NCI-H2227 (cell line): ENCODE results near the gene ANKMY2.
"Not testable (repeated sequence)": the region's sequence is repeated elsewhere in the genome, so short reads cannot be mapped to it uniquely, and the experiment has no call there.

Experiments
- DNase-seq: peaks from one replicate; lab custom pipeline; 2025; ENCODE audit not compliant: unreplicated experiment; lab: John Stamatoyannopoulos, UW

The ANKMY2 gene

DNA sequence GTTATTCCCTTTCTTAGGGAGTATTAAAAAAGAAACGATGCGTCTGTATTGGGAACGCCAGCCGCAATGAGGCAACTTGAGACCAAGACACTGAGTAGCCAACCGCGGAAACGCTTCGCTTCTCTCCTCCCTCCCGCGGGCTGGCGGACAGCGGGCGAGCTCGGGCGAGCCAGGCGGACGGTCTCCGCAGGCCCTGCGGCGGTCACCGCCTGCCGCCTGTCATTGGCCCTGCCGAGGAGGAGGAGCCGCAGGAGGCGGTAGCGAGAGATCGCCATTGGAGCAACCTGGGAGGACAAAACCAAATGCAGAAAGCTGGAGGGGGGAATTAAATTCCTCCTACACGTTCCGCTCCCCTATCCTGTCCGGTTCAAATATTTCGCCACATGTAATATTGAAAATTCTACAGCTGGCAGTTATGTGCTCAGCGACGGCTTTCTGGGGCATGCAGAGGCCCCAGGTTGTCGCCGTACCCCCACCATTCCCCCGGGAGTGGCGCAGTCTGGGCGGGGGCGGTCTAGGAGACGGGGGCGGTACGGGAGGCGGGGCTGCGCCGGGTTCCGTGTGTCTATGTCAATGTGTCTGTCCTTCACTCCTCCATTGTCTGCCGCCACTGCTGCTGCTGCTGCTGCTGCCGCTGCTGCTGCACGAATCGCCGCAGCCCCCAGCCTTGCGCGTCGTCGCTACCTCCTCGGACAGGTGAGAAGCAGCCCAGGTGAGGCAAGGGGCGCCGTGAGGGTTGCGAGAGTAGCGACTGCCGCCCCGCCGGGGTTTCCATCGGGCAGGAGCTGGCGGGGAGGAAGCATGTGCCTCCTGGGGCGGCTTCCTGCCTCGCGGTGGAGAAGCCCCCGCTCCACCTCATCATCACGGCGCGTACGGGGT lies at the start of gene ANKMY2, which contains the start of gene BZW2:
ANKMY2 (minus strand) TSS at position 162 of the 879 bp plus-strand sequence. CDS start 181 bp downstream, outside the sequence.
BZW2 (plus strand) TSS at position 589 of the 879 bp plus-strand sequence. CDS start 19,263 bp downstream, outside the sequence.
- DNase-seq: peak; percentile 95

DNA sequence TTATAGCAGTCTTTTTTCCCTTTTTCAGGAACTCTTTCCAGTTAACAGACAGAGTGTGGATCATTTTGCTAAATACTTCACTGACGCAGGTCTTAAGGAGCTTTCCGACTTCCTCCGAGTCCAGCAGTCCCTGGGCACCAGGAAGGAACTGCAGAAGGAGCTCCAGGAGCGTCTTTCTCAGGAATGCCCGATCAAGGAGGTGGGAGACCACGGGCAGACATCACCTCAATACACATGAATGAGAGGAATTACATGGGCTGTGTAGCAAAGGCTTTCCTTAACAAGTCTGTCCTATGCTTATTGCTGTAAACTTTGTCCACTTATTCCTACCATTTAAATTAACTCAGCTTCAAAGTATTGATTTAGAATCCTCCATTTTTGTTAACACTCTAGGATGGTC lies 49.3 kb upstream of the ANKMY2 start:
- no peak for DNase-seq

DNA sequence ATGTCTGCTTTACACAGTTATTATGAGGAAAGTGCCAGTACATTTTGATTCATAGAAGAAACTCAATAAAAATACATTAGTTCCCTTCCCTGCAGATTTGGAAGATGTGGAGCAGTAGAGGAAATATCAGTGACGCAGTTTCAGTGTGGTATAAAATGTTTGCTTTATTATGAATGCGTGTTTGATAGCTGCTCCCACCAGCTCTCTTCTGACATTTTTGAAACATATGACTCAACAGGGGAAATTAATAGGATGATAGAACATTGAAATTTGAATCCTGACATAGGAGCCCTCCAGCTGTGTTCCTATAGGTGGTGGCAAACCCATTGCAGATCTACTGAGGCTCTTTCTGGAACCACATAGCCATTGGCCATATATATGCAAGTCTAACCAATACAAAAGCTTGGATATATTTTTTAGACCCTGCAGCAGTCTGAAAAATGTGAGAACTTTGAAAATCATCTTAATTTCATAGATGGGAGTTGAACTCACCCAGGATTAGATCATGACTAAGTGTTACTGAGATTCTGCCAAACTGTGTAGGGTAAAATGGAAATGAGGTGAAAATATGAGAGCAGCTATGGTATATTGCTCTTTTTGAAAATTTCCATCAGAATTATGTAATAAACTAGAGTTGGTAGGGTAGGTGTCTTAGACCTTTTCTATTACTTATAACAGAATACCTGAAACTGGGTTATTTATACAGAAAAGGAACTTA lies 48.2 kb upstream of the ANKMY2 start:
- DNase-seq: no peak

GRCh38 chr7:16691241-16691640 lies 45.7 kb upstream of the ANKMY2 start:
- no peak for DNase-seq

DNA sequence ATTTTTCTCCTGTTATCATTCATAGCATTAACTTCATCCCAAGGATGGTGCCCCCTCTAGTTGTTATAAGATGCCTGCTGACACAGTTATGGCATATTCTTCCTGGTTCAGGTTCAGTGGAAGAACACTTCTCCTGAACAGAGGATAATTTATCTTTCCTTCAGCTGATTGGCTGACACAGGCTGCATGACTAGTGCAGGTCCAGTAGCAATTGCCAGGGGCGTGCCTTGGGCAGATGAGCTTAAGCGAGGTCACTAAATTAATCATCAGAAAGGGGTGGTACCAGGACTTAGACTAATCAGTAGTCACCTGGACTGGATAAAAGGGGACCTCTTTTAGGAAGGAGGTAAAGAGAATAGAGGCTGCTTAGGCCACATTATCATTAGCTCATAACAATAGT lies 42.7 kb upstream of the ANKMY2 start:
- no peak for DNase-seq

DNA sequence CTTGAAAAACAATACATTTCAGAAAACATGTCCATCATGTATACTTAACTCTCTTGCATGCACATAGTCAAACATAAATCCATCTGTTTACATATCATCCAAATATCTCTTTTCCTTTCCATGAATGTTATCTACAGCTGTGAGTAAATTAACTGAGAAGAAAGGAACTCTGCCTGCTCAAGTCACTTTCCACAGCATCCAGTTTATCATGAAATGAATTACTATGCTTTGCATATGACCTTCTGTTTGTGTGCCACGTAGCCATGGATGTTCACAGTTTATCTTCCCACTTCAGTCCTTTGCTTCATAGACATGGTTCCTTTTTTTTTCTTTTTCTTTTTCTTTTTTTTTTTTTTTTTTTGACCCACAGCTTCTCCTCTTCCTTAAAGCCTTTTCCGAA lies 40.0 kb upstream of the ANKMY2 start:
- no peak for DNase-seq

- DNase-seq: no peak
These were observed 39.4 kb upstream of the ANKMY2 start for GRCh38 chr7:16684935-16685334.

DNA sequence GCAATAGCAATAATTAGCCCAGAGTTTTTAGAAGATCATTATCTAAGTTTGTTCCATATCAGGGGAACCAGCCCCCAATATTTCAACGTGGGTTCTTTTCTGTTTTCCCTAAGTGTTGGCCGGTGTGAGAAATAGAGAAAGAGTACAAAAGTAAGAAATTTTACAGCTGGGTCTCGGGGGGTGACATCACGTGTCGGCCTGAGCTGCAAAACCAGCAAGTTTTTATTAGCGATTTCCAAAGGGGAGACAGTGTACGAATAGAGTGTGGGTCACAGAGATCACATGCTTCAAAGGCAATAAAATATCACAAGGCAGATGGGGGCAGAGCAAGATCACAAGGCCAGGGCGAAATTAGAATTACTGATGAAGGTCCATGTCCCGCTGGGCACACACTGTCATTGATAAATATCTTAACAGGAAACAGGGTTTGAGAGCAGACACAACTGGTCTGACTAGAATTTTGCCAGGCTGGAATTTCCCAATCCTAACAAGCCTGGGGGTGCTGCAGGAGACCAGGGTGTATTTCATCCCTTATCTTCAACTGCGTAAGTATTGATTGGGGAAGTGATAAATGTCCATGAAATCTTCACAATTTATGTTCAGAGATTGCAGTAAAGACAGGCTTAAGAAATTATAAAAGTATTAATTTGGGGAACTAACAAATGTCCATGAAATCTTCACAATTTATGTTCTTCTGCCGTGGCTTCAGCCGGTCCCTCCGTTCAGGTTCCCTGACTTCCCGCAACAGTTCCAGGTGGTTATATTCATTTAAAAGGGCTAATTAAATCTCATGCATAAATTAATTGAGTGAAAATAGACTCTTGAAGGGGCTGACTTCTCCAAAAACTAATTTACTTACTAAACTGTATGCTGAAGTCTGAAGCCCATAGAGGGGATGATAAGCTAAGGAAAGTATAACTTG lies 33.4 kb upstream of the ANKMY2 start:
- not testable (repeated sequence) for DNase-seq

DNA sequence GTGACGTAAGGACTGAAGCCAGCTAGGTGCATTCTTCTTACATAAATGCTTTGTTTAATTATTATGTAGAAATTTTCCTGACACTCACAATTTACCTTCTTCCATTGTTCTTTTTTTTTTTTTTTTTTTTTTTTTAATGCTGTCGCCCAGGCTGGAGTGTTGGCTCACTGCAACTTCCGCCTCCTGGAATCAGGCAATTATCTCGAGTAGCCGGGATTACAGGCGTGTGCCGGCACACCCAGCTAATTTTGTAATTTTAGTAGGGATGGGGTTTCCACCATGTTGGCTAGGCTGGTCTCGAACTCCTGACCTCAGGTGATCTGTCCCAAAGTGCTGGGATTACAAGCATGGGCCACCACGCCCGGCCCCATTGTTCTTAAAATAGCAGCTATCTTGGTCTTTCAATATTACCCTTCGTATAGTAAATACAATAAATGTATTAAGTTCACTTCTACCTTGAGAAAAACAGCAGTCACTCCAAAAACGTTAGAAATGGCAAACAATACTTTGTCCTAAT lies 32.5 kb upstream of the ANKMY2 start:
- peak; percentile 6 for DNase-seq

DNA sequence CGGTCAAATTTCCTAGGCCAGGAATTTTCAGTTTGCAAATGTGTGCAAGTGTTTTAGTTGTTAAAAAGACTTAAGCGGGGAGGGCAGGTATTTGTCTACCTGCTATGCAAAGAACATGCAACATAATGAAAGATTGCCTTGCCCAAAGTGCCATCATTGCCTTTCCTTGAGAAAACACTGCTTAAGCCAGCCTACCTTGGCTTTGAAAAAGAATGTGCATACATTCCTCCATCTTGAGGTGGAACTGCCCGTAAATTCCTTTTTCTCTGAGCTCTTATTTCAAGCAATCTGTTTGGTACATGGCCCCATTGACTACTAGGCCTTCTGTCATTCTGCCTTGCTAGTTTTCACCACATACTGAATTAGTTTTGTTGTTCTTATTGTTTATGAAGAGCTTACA lies 29.7 kb upstream of the ANKMY2 start:
- no peak for DNase-seq

DNA sequence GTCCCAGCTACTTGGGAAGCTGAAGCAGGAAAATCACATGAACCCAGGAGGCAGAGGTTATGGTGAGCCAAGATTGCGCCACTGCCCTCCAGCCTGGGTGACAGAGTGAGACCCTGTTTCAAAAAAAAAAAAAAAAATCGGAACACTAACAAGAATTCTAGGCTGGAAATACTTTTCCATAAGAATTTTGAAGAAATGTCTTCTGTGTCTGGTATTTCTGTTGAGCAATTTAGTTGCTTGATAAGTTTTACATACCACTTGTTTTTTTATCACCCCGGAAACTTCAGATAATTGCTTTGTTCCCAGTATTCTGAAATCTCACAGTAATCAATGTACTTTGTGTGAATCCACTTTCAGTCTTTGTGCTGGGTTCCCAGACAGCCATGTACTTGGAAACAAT lies 26.3 kb upstream of the ANKMY2 start:
- no peak for DNase-seq

- no peak for DNase-seq
These were observed 25.3 kb upstream of the ANKMY2 start for GRCh38 chr7:16670731-16671344.

DNA sequence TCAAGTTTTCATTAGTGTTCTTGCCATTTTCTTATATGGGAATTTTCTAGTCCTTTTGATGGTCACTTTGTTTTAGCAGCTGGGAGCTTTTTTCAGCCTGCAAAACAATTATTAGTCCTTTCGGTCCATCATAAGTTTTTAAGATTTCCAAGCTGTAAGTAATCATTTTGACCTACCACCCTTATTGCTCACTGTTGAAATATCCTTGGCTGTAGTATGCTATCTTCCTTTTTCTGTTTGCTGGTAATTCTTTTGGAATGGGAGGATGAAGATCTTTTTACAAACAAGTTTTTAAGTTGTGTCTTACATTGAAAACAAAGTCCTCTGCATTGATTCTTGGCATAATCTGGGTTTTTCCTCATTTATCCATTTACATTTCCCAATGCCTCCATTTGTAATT lies 24.5 kb upstream of the ANKMY2 start:
- DNase-seq: no peak

DNA sequence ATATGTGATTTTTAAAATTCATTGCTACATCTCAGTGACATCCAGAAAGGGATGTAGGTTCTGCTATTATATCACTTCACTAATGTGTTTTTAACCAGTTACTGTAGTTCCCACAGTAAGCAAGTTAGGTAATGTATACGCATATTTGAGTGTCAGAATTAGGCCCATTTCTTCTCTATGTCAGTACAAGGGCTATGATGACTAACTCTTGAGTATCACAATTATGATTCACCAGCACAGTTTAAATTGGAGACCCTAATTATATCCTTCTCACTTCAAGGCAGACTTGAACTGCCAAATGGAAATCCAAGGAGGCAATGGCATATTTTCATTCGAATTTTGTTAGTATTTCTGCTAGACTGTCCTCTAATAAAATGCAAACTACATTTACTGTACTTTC lies 24.0 kb upstream of the ANKMY2 start:
- no peak for DNase-seq

- DNase-seq: no peak
These were observed 23.4 kb upstream of the ANKMY2 start for GRCh38 chr7:16668978-16669377.

GRCh38 chr7:16668049-16668858 lies 22.7 kb upstream of the ANKMY2 start:
- peak; percentile 11 for DNase-seq

- no peak for DNase-seq
These were observed 21.8 kb upstream of the ANKMY2 start for GRCh38 chr7:16667355-16667754.

GRCh38 chr7:16661924-16662323 lies 16.4 kb upstream of the ANKMY2 start:
- DNase-seq: no peak

GRCh38 chr7:16660702-16661464 lies 15.3 kb upstream of the ANKMY2 start:
- DNase-seq: no peak
